NAMALWA (cell line): ENCODE measurements around the gene ALS2.

ENCODE experiments used
- DNase-seq: peaks from one replicate; pipeline ENCODE4 v3.0.0-alpha.2; 2015; ENCODE audit warnings: low spot score

The ALS2 gene

DNA sequence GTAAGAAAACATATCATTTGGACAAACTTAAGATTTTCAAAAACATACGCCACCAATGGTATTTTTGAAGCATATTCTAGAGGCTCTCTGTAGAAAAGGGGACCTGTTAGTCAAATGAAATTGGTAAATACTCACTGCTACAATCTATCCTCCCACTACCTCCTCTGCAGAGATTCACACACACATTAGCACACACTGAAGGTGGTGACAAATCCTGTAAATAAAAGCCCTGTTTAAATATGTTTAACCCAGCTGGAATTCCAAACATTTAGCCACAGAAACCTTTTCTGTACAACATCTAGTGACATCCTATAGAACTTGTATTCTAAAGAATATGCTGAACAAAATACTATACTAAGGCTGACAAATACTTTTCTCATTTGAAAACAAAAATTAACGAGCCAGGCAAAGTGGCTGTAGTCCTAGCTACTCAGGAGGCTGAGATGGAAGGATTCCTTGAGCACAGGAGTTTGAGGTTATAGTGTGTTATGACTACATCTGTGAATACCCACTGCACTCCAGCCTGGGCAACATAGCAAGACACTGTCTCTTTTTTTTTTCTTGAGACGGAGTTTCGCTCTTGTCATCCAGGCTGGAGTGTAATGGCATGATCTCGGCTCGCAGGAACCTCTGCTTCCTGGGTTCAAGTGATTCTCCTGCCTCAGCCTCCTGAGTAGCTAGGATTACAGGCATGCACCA, 25.9 kb downstream of the ALS2 start:
- no peak for DNase-seq

DNA sequence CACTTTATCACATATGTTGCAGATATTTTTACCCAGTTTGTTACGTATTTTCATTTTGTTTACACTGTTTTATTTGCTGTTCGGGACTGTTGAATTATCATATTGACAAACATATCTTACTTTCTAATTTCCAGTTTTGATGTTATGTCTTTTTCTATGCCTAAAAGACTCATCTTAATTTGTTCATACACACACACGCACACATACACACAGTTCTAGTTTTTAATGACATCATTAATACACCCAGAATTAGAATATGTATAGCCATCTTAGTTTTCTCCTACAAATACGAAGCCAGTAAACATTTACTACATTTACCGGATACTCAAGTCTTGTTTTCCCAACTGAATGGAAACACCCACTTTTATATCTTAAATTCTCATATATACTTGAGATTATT, 29.2 kb downstream of the ALS2 start:
- DNase-seq, result no peak

GRCh38 chr2:201746551-201746950, 34.2 kb downstream of the ALS2 start:
- no peak for DNase-seq

GRCh38 chr2:201735486-201735885, 45.2 kb downstream of the ALS2 start:
- no peak for DNase-seq

- no peak for DNase-seq
Measured at GRCh38 chr2:201734111-201734510, 46.6 kb downstream of the ALS2 start.

DNA sequence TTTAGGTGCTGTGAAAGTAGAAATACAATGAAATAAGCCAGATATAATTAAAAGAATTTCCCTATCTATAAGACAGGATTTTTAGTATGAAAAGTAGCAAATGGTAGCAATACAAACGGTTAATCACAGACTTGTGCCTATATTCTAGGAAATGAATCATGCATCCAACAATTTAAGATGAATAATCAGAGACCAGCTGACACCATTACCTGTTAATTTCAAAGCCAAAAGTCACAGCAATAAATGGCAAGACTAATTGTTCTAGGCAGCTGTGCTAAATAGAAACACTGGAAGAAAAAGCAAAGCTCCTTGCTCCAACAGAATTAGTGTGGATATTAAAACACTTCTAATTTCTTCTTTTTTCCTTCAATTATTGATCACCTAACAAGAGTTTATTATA, 47.2 kb downstream of the ALS2 start:
- no peak for DNase-seq

DNA sequence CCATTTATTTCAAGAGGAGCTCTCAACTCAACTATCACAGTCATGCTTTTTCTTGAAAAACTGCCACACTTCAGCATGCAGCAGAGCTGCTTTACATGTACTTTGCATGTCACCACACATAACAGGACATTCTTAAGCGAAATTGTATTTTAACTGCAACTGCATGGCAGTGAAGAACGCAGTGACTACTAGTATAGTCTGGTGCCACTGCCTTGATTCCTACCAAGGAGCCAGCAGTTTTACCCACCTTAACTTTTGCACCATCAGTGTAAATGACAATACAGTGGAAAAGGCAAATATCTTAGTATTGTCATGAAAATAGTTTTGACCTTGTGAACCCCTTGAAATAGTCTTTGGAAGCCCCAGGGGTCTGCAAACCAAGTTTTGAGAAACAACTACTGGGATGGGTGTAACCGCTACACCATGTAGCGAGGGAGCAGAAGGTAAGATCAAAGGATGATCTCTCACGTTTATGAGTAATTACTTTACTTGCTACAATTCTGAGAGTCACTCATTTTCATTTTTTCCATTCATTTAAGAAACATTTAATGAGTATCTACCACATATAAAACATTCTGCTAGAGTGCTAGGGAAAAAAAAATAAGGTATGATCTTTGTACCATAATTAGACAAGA, 50.0 kb downstream of the ALS2 start:
- peak; percentile 4 for DNase-seq

DNA sequence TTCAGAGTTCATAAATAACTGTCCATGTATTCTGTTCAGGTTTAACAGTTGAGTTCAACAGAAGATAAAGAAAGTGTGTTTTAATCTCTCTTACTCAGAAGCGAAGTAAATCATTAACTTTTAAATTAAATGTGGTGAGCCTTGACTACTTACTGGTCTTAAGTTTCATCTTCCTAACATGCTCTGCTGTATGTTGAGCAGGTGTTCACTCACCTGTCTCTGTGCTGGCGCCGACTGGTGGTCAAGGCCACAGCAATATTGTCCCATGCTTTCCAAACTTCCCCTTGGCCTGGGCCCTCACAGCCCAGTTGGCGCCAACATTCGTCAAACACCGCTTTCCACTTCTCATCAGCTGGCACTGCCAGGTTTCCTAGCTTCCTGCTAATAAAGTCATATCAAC, 65.3 kb downstream of the ALS2 start:
- no peak for DNase-seq

GRCh38 chr2:201712726-201713125, 68.0 kb downstream of the ALS2 start:
- DNase-seq, result no peak

DNA sequence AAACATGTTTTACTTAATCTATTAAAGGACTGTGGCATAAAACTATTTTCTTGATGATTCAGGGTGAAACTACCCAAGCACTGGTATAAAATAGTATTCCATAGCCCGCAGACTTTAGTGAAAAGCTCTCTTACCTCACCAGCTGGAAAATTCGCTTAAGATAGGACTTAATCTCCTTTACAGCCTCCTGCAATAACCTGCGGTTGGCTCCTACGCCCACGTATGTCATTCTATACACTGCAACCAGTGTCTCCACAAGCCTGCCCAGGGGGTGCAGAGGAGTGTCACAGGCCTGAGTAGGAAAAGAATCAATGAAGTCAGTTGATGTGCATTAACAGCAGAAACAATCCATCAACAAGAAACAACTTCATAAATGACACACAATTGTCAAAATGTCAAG, 71.0 kb downstream of the ALS2 start:
- DNase-seq, result no peak

DNA sequence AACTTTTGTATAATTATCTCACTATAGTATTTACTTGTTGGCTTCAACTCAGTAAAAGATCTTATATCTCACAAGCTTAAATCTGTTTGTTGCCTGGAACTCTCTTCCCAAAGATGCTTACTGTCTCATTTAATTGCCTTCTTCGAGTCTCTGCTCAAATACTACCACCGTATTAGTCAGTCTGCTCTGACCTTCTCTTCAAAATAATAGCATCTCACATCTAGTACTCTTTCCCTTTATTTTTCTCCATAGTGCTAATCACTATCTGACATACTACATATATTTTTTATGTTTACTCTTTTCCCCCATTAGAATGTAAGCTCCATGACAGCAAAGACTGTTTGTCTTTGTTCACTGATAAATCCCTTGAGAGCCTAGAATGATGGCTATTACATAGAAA, 71.7 kb downstream of the ALS2 start:
- no peak for DNase-seq

GRCh38 chr2:201707753-201708152, 73.0 kb downstream of the ALS2 start:
- DNase-seq, result no peak

GRCh38 chr2:201707142-201707541, 73.6 kb downstream of the ALS2 start:
- DNase-seq, result no peak

DNA sequence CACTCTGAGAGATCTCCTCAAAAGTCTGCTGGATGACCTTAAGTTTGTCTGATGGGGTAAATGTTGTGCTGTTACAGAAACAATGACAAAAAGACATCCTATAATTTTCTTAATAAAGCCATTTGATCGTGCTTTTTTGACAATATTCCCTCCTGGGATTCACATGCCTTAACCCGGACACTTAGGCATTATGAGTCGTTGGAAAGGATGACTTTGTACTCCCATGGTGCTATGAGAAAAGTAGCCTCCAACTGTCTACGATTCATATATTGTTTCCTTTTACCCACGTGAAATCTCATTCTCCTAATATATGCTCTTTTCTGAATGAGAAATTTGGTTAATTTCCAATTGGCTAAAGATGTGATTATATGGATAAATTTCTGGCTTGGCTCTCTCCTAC, 76.2 kb downstream of the ALS2 start:
- DNase-seq, result no peak

- no peak for DNase-seq
Measured at GRCh38 chr2:201701646-201702045, 79.1 kb downstream of the ALS2 start.

- no peak for DNase-seq
Measured at GRCh38 chr2:201699416-201699815, 81.3 kb downstream of the ALS2 start.

DNA sequence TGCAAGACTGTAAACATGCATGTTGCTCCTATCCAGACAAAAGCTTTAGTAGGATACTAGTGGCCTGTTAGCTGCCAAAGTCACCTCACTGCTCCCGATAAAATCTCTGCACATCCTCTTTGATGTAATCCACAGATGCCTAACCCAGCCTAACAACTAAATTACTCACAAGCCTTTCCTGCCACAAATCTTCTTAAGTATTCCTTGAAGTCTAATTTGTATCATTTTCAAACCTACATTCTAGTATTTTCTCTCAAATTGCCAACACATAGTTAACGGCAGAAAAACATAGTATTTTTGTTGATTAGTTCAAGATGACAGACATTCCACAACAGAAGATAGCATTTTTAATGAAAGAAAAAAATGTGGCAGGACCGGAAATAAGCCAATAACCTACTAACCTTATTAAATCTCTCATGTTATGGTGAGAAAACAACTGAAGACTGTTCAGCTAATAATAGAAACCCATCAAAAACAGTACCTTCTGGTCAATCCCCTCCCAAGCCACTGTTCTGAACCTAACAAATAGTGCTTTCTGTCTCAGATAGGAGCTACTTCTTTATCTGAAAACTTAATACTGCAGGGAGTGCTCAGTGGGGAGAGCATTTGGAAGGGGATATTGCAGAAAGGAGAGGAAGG, 82.0 kb downstream of the ALS2 start, which contains the start of gene MPP4:
Gene MPP4, minus strand, starts transcription at position 57 of the 639 bp plus-strand sequence. CDS start 4,690 bp downstream, outside the sequence.
- DNase-seq, result no peak

DNA sequence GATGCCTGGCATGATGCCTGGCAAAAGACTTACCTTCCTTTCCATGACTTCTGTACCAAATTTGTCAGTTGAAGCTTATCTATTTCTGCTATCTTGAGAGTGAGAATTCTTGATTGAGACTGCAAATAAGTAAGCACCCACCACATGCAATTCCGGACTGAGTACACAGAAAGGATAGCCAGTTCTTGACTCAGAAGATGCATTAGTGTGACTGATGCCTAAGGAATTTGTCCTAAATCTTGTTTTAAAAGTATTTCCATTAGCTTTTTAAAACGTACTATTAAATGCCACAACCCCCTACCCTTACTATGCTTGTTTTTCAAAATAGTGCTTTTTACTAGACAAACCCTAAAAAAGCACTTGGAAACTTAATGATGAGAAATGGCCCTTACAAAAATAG, 82.8 kb downstream of the ALS2 start:
- no peak for DNase-seq

- no peak for DNase-seq
Measured at GRCh38 chr2:201696151-201696659, 84.5 kb downstream of the ALS2 start.

DNA sequence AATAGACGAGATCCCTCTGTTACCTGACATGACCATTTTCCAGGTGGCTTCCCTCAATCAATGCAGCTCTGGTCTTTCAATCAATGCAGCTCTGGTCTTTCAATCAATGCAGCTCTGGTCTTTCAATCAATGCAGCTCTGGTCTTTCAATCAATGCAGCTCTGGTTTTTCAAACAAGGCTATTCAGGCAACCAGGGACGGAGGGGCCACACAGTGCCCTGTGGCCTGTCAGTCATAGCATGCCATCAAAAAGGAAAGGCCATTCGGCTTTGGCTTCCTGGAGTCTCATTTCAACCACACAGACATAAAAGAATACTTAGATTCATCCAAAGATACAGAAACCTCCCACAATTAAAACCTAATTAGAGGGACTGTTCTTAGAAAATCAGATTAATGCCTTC, 95.6 kb downstream of the ALS2 start:
- DNase-seq, result no peak

GRCh38 chr2:201680743-201681142, 100.0 kb downstream of the ALS2 start:
- peak; percentile 31 for DNase-seq

- DNase-seq, result no peak
Measured at GRCh38 chr2:201678401-201678800, 102.3 kb downstream of the ALS2 start.

GRCh38 chr2:201675454-201675853, 105.3 kb downstream of the ALS2 start:
- DNase-seq, result no peak
